ENCODE measurements around the gene CCL5.

DNA sequence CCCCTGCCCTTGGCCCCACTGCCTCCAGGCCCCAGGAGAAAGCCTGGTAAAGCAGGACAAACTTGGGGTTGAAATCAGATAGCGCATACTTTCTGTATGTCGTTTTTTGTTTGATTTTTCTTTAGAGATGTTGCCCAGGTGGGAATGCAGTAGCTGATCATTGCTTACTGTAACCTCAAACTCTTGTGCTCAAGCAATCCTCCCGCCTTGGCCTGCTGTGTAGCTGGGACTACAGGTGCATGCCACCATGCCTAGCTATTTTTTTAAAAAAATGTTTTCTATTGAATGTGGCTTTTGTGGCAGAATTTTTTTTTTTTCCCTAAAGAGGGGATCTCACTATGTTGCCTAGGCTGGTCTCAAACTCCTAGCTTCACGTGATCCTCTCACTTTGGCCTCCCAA is 11.1 kb upstream of the CCL5 start:
- no peak for TF ChIP-seq CTCF (IDR thresholded peaks at IDR 0.05; ENCODE audit: poor library complexity, severe bottlenecking)
- no peak for TF ChIP-seq EP300 (conservative IDR thresholded peaks at IDR 0.05; ENCODE audit: poor library complexity, severe bottlenecking)
- no peak for TF ChIP-seq EZH2 (IDR thresholded peaks at IDR 0.05; ENCODE audit: borderline replicate concordance, insufficient read depth, low read length, poor library complexity, severe bottlenecking)
- no peak for TF ChIP-seq SMC3 (conservative IDR thresholded peaks at IDR 0.05; ENCODE audit: poor library complexity)
